ENCODE results near the gene RIGI. TPM values are rescaled to one million over a fixed set of nuclear protein-coding genes. Genes with fewer than 3 reads are reported as not detected.

The RIGI gene
- total and polyA plus RNA-seq, 9 of the 15 experiments (the other 6 are each of a cell fraction or from before 2014, with no cell fraction given): 0.27 to 1.1 (median 0.54) TPM

GRCh38 chr9:32554107-32554506 lies 28.1 kb upstream of the RIGI start (continued):
- TF ChIP-seq HES1 (IDR thresholded peaks at IDR 0.05; ENCODE audit: low read depth) (no peak), TRIM24 (IDR thresholded peaks at IDR 0.05) (peak; percentile 76; a peak in 3 of 4 replicates), FOXO4 (CRISPR knock-in tag; IDR thresholded peaks at IDR 0.05) (no peak), SIN3A (IDR thresholded peaks at IDR 0.05; ENCODE audit: borderline replicate concordance in 2 of 2, control insufficient read depth in 1 of 2, low read depth in 2 of 2, low read length in 2 of 2) (no peak), ZNF445 (CRISPR knock-in tag; IDR thresholded peaks at IDR 0.05; ENCODE audit: low read depth) (no peak), TEAD2 (tag; IDR thresholded peaks at IDR 0.05) (no peak), ELK1 (CRISPR knock-in tag; IDR thresholded peaks at IDR 0.05) (no peak), MTF1 (CRISPR knock-in tag; IDR thresholded peaks at IDR 0.05; ENCODE audit: borderline replicate concordance) (no peak), ZKSCAN1 (IDR thresholded peaks at IDR 0.05; ENCODE audit: low read depth, low read length) (no peak), STAT6 (CRISPR knock-in tag; IDR thresholded peaks at IDR 0.05) (no peak), PREB (CRISPR knock-in tag; IDR thresholded peaks at IDR 0.05) (no peak), CEBPZ (IDR thresholded peaks at IDR 0.05; ENCODE audit: borderline replicate concordance, low read depth, low read length) (no peak)
